MM.1S (cell line): Measurements from ENCODE around the gene FUS.
"Not testable (repeated sequence)": the region's sequence is repeated elsewhere in the genome, so short reads cannot be mapped to it uniquely, and the experiment has no call there.

ENCODE experiments used
- DNase-seq: peaks from one replicate; pipeline ENCODE4 v3.0.0-alpha.2; 2015
- H2AFZ ChIP-seq: fragments of 300-600 bp; sonication (generic); 2 replicates; pipeline ENCODE4 v1.6.0; 2016; ENCODE audit warnings: antibody characterized with exemption, low read length
- H3F3A ChIP-seq: fragments of 300-600 bp; sonication (generic); 2 replicates; pipeline ENCODE4 v1.6.1; 2016; ENCODE audit warnings: mild to moderate bottlenecking, antibody characterized with exemption, low read length, moderate library complexity, mixed read lengths; ENCODE audit not compliant: insufficient read depth
- H3K27ac ChIP-seq: fragments of 300-600 bp; sonication (generic); 2 replicates; pipeline ENCODE4 v1.5.1; 2016; ENCODE audit warnings: mild to moderate bottlenecking, low read length
- H3K27me3 ChIP-seq: fragments of 300-600 bp; sonication (generic); replicated peaks from 2 replicates; pipeline ENCODE4 v1.6.0; 2016; ENCODE audit warnings: low read length; ENCODE audit not compliant: insufficient read depth
- H3K36me3 ChIP-seq: fragments of 300-600 bp; sonication (generic); replicated peaks from 2 replicates; pipeline ENCODE4 v1.6.1; 2016; ENCODE audit warnings: mild to moderate bottlenecking, low read length, mixed read lengths; ENCODE audit not compliant: insufficient read depth
- H3K4me1 ChIP-seq: fragments of 300-600 bp; sonication (generic); 2 replicates; pipeline ENCODE4 v1.6.1; 2016; ENCODE audit warnings: low read length, mixed read lengths
- H3K4me2 ChIP-seq: fragments of 300-600 bp; sonication (generic); 2 replicates; pipeline ENCODE4 v1.6.0; 2016; ENCODE audit warnings: low read depth, low read length
- H3K4me3 ChIP-seq: fragments of 300-600 bp; sonication (generic); 2 replicates; pipeline ENCODE4 v1.5.1; 2016; ENCODE audit warnings: low read length, mixed read lengths
- H3K79me2 ChIP-seq: fragments of 300-600 bp; sonication (generic); 2 replicates; pipeline ENCODE4 v1.6.1; 2016; ENCODE audit warnings: mixed run types, low read length, mixed read lengths
- H3K9ac ChIP-seq: fragments of 300-600 bp; sonication (generic); 2 replicates; pipeline ENCODE4 v1.6.1; 2016; ENCODE audit warnings: low read length, mixed read lengths
- H3K9me2 ChIP-seq: fragments of 300-600 bp; sonication (generic); replicated peaks from 2 replicates; pipeline ENCODE4 v1.6.1; 2016; ENCODE audit warnings: mild to moderate bottlenecking, low read length, mixed read lengths; ENCODE audit not compliant: insufficient read depth
- H3K9me3 ChIP-seq: fragments of 300-600 bp; sonication (generic); replicated peaks from 2 replicates; pipeline ENCODE4 v1.6.1; 2016; ENCODE audit warnings: mild to moderate bottlenecking, low read length, mixed read lengths; ENCODE audit not compliant: insufficient read depth
- H4K20me1 ChIP-seq: fragments of 300-600 bp; sonication (generic); 2 replicates; pipeline ENCODE4 v1.6.1; 2016; ENCODE audit warnings: mild to moderate bottlenecking, low read length, moderate library complexity, mixed read lengths; ENCODE audit not compliant: insufficient read depth
- EZH2 ChIP-seq: fragments of 300-600 bp; sonication (generic); optimal IDR thresholded peaks from 2 replicates; pipeline ENCODE3; 2017; ENCODE audit warnings: low read depth, mild to moderate bottlenecking, antibody characterized with exemption, low read length, mixed read lengths
- EZH2phosphoT487 ChIP-seq: fragments of 300-600 bp; sonication (generic); IDR thresholded peaks from 2 replicates; pipeline ENCODE4 v1.6.1; 2018; ENCODE audit warnings: antibody characterized with exemption, low read length
- TF ChIP-seq, protein P1 (sequence below): fragments of 300-600 bp; sonication (generic); IDR thresholded peaks from 2 replicates; pipeline ENCODE4 v1.5.1; 2016; ENCODE audit warnings: antibody characterized with exemption, low read length, mixed read lengths

FUS gene

GRCh38 chr16:31167315-31167714 lies 12.6 kb upstream of the FUS start:
- H3K79me2 ChIP-seq: no peaks in the 10 kb centered on the region
- H3K27me3 ChIP-seq: peaks cover 40% of the 10 kb centered on the region
- no peaks in the 10 kb centered on the region for H3K36me3 ChIP-seq
- TF ChIP-seq EZH2phosphoT487: no peak
- no peak for TF ChIP-seq EZH2
- TF ChIP-seq, protein P1, sequence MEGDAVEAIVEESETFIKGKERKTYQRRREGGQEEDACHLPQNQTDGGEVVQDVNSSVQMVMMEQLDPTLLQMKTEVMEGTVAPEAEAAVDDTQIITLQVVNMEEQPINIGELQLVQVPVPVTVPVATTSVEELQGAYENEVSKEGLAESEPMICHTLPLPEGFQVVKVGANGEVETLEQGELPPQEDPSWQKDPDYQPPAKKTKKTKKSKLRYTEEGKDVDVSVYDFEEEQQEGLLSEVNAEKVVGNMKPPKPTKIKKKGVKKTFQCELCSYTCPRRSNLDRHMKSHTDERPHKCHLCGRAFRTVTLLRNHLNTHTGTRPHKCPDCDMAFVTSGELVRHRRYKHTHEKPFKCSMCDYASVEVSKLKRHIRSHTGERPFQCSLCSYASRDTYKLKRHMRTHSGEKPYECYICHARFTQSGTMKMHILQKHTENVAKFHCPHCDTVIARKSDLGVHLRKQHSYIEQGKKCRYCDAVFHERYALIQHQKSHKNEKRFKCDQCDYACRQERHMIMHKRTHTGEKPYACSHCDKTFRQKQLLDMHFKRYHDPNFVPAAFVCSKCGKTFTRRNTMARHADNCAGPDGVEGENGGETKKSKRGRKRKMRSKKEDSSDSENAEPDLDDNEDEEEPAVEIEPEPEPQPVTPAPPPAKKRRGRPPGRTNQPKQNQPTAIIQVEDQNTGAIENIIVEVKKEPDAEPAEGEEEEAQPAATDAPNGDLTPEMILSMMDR: no peak
- no peak overlapping the region for H3K9ac ChIP-seq
- no peaks in the 10 kb centered on the region for H3K9me3 ChIP-seq
- no peaks in the 10 kb centered on the region for H3K4me1 ChIP-seq
- DNase-seq: no peak
- H2AFZ ChIP-seq: no peak overlapping the region
- H3F3A ChIP-seq: no peaks in the 10 kb centered on the region
- no peak overlapping the region for H3K27ac ChIP-seq
- no peak overlapping the region for H3K4me2 ChIP-seq
- H3K9me2 ChIP-seq: no peaks in the 10 kb centered on the region
- no peak overlapping the region for H3K4me3 ChIP-seq
- no peaks in the 10 kb centered on the region for H4K20me1 ChIP-seq

GRCh38 chr16:31168848-31169247 lies 11.1 kb upstream of the FUS start:
- H4K20me1 ChIP-seq: no peaks in the 10 kb centered on the region
- H3K4me1 ChIP-seq: no peaks in the 10 kb centered on the region
- no peak overlapping the region for H3K4me2 ChIP-seq
- H3K9me2 ChIP-seq: no peaks in the 10 kb centered on the region
- DNase-seq: no peak
- H3K79me2 ChIP-seq: no peaks in the 10 kb centered on the region
- H3K9ac ChIP-seq: no peak overlapping the region
- no peaks in the 10 kb centered on the region for H3K36me3 ChIP-seq
- no peaks in the 10 kb centered on the region for H3K9me3 ChIP-seq
- no peak overlapping the region for H3K27ac ChIP-seq
- H3F3A ChIP-seq: no peaks in the 10 kb centered on the region
- TF ChIP-seq EZH2phosphoT487 (no peak), EZH2 (no peak)
- TF ChIP-seq, protein P1: no peak
- no peak overlapping the region for H2AFZ ChIP-seq
- H3K4me3 ChIP-seq: no peak overlapping the region
- H3K27me3 ChIP-seq: peaks cover 41% of the 10 kb centered on the region

- H3K9me3 ChIP-seq, H3K27ac ChIP-seq, H3K36me3 ChIP-seq, H3K4me3 ChIP-seq, H2AFZ ChIP-seq, H3F3A ChIP-seq, H3K9me2 ChIP-seq, H3K9ac ChIP-seq, H3K4me2 ChIP-seq, H3K79me2 ChIP-seq, DNase-seq, H3K4me1 ChIP-seq, H4K20me1 ChIP-seq: not testable (repeated sequence)
- H3K27me3 ChIP-seq: peaks cover 48% of the 10 kb centered on the region
Measured at GRCh38 chr16:31170048-31170447, 9.9 kb upstream of the FUS start.

GRCh38 chr16:31177136-31177535 lies 2.8 kb upstream of the FUS start:
- Histone ChIP-seq H3K27ac (no peak overlapping the region), H3K4me2 (no peak overlapping the region), H3K79me2 (peaks cover 22% of the 10 kb centered on the region), H3K4me1 (peaks cover 21% of the 10 kb centered on the region), H3K9ac (no peak overlapping the region), H3K27me3 (peaks cover 41% of the 10 kb centered on the region), H3F3A (peaks cover 16% of the 10 kb centered on the region), H3K4me3 (no peak overlapping the region), H4K20me1 (peaks cover 15% of the 10 kb centered on the region), H2AFZ (no peak overlapping the region), H3K36me3 (0 out of 2 replicates have a peak, but pooled peaks cover under 1% of the 10 kb centered on the region), H3K9me3 (no peaks in the 10 kb centered on the region), H3K9me2 (no peaks in the 10 kb centered on the region)
- TF ChIP-seq EZH2 (no peak), EZH2phosphoT487 (no peak)
- TF ChIP-seq, protein P1: no peak
- DNase-seq: no peak
